Measurements from ENCODE around the gene RELT. TPM values are rescaled to one million over a fixed set of nuclear protein-coding genes. Genes with fewer than 3 reads are reported as not detected.

Gene RELT
- total RNA-seq, 1 experiment from 2014 or later, result 24.5 TPM

DNA sequence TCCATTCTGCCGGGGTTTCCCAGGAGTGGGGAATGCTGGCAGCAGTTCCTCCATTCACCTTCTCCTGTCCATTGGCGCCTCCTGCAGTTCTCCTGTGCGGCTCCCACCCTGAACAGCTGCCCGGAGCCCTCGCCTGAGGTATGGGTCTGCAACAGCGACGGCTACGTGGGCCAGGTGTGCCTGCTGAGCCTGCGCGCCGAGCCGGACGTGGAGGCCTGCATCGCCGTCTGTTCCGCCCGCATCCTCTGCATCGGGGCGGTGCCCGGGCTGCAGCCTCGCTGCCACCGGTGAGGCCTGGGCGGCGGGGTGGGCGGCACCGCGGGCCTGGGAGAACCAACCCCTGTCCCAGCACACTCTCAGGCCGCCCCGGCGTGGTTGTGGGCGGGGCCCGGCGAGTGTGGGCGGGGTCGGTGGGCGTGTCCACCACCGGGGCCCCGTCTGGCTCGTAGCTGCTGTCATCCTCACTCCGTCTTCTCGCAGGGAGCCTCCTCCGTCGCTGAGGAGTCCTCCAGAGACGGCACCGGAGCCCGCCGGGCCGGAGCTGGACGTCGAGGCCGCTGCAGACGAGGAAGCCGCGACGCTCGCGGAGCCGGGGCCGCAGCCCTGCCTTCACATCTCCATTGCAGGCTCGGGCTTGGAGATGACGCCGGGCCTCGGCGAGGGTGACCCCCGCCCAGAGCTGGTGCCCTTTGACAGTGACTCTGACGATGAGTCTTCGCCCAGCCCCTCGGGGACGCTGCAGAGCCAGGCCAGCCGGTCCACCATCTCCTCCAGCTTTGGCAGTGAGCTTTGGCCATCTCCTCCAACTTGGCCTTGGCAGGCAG lies 14.0 kb upstream of the RELT start:
- H4K20me1 ChIP-seq (ENCODE audit: low read length), result no peaks in the 10 kb centered on the region
- no peak overlapping the region for H3K4me3 ChIP-seq (ENCODE audit: low read length)
- no peak overlapping the region for H2AFZ ChIP-seq (ENCODE audit: low read length)
- CTCF ChIA-PET, result no interaction called here
- intact Hi-C loops (cut with micrococcal nuclease), result no loop called here
- BruUV-seq (replicated peaks), result no TSS peak
- no peaks in the 10 kb centered on the region for H3K9me2 ChIP-seq (replicated peaks; ENCODE audit: low read length)
- DNase-seq (no peak), ATAC-seq (no peak)
- POLR2A ChIA-PET (ENCODE audit: unreplicated experiment), result no interaction called here
- no peak overlapping the region for H3K9ac ChIP-seq (ENCODE audit: low read length)
- H3K79me2 ChIP-seq (ENCODE audit: low read length), result no peaks in the 10 kb centered on the region
- no peaks in the 10 kb centered on the region for H3K9me3 ChIP-seq (ENCODE audit: low read length)
- no peaks in the 10 kb centered on the region for H3K4me1 ChIP-seq (ENCODE audit: insufficient read depth, low read length)
- H3K36me3 ChIP-seq (ENCODE audit: low read depth, low read length), result no peaks in the 10 kb centered on the region
- no peak for TF ChIP-seq EZH2phosphoT487 (IDR thresholded peaks at IDR 0.05; ENCODE audit: borderline replicate concordance, low read length)
- TF ChIP-seq, protein P1, sequence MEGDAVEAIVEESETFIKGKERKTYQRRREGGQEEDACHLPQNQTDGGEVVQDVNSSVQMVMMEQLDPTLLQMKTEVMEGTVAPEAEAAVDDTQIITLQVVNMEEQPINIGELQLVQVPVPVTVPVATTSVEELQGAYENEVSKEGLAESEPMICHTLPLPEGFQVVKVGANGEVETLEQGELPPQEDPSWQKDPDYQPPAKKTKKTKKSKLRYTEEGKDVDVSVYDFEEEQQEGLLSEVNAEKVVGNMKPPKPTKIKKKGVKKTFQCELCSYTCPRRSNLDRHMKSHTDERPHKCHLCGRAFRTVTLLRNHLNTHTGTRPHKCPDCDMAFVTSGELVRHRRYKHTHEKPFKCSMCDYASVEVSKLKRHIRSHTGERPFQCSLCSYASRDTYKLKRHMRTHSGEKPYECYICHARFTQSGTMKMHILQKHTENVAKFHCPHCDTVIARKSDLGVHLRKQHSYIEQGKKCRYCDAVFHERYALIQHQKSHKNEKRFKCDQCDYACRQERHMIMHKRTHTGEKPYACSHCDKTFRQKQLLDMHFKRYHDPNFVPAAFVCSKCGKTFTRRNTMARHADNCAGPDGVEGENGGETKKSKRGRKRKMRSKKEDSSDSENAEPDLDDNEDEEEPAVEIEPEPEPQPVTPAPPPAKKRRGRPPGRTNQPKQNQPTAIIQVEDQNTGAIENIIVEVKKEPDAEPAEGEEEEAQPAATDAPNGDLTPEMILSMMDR (conservative IDR thresholded peaks at IDR 0.05; ENCODE audit: low read depth, low read length), result 0 out of 2 replicates have a peak, but pooled peaks have one; percentile 31
- no peak for TF ChIP-seq EZH2 (IDR thresholded peaks at IDR 0.05; ENCODE audit: low read length, unreplicated experiment)
- H3K4me2 ChIP-seq (ENCODE audit: low read length), result no peak overlapping the region
- no peak overlapping the region for H3K27ac ChIP-seq (ENCODE audit: low read length)
- H3F3A ChIP-seq (ENCODE audit: low read length, unreplicated experiment), result no peaks in the 10 kb centered on the region
- H3K27me3 ChIP-seq (ENCODE audit: low read length), result no peaks in the 10 kb centered on the region

DNA sequence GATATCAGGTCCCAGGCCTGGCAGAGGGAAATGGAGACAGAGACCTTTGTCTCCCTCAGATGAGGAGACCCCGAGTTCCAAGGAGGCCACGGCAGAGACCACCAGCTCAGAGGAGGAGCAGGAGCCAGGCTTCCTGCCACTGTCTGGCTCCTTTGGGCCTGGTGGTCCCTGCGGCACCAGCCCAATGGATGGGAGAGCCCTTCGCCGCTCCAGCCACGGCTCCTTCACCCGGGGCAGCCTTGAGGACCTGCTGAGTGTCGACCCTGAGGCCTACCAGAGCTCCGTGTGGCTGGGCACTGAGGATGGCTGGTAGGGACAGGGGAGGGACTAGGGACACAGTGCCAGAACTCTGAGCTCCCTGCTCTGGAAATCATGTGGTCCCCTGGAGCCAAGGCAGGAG lies 13.1 kb upstream of the RELT start:
- H3K27ac ChIP-seq (ENCODE audit: low read length), result no peak overlapping the region
- intact Hi-C loops (cut with micrococcal nuclease), result no loop called here
- no peaks in the 10 kb centered on the region for H3K79me2 ChIP-seq (ENCODE audit: low read length)
- DNase-seq (no peak), ATAC-seq (no peak)
- H3K36me3 ChIP-seq (ENCODE audit: low read depth, low read length), result no peaks in the 10 kb centered on the region
- CTCF ChIA-PET, result no interaction called here
- H3K9me3 ChIP-seq (ENCODE audit: low read length), result no peaks in the 10 kb centered on the region
- H3K4me1 ChIP-seq (ENCODE audit: insufficient read depth, low read length), result no peaks in the 10 kb centered on the region
- POLR2A ChIA-PET (ENCODE audit: unreplicated experiment), result no interaction called here
- no TSS peak for BruUV-seq (replicated peaks)
- H3K4me3 ChIP-seq (ENCODE audit: low read length), result no peak overlapping the region
- H3K27me3 ChIP-seq (ENCODE audit: low read length), result no peaks in the 10 kb centered on the region
- no peak overlapping the region for H2AFZ ChIP-seq (ENCODE audit: low read length)
- H3K4me2 ChIP-seq (ENCODE audit: low read length), result no peak overlapping the region
- no peaks in the 10 kb centered on the region for H4K20me1 ChIP-seq (ENCODE audit: low read length)
- H3K9me2 ChIP-seq (replicated peaks; ENCODE audit: low read length), result no peaks in the 10 kb centered on the region
- H3F3A ChIP-seq (ENCODE audit: low read length, unreplicated experiment), result no peaks in the 10 kb centered on the region
- TF ChIP-seq EZH2phosphoT487 (IDR thresholded peaks at IDR 0.05; ENCODE audit: borderline replicate concordance, low read length), result no peak
- no peak for TF ChIP-seq EZH2 (IDR thresholded peaks at IDR 0.05; ENCODE audit: low read length, unreplicated experiment)
- TF ChIP-seq, protein P1 (conservative IDR thresholded peaks at IDR 0.05; ENCODE audit: low read depth, low read length), result no peak
- H3K9ac ChIP-seq (ENCODE audit: low read length), result no peak overlapping the region

Measured in PC-3 (cell line).